ENCODE data around the gene ZNF527.
"Not testable (repeated sequence)": the region's sequence is repeated elsewhere in the genome, so short reads cannot be mapped to it uniquely, and the experiment has no call there.

DNA sequence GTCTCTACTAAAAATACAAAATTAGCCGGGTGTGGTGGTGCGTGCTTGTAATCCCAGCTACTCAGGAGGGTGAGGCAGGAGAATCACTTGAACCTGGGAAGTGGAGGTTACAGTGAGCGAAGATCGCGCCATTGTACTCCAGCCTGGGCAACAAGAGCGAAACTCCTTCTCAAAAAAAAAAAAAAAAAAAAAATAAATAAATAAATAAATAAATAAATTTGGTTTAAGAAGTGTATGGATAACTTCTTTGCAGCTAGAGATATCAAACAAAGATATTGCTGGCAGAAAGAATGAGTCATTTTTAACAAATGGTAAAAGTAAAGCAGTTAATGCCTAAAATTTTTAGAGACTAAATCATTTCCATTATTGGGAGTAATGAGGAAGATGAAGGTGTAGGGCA, 20.5 kb downstream of the ZNF527 start:
- TF ChIP-seq, protein P1, sequence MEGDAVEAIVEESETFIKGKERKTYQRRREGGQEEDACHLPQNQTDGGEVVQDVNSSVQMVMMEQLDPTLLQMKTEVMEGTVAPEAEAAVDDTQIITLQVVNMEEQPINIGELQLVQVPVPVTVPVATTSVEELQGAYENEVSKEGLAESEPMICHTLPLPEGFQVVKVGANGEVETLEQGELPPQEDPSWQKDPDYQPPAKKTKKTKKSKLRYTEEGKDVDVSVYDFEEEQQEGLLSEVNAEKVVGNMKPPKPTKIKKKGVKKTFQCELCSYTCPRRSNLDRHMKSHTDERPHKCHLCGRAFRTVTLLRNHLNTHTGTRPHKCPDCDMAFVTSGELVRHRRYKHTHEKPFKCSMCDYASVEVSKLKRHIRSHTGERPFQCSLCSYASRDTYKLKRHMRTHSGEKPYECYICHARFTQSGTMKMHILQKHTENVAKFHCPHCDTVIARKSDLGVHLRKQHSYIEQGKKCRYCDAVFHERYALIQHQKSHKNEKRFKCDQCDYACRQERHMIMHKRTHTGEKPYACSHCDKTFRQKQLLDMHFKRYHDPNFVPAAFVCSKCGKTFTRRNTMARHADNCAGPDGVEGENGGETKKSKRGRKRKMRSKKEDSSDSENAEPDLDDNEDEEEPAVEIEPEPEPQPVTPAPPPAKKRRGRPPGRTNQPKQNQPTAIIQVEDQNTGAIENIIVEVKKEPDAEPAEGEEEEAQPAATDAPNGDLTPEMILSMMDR (IDR thresholded peaks at IDR 0.05), result not testable (repeated sequence)
- not testable (repeated sequence) for TF ChIP-seq POLR2A (IDR thresholded peaks at IDR 0.05)
